ENCODE data around the gene CLCN1.

Gene CLCN1

GRCh38 chr7:143368387-143368786 is 52.5 kb downstream of the CLCN1 start:
- no peak for DNase-seq

DNA sequence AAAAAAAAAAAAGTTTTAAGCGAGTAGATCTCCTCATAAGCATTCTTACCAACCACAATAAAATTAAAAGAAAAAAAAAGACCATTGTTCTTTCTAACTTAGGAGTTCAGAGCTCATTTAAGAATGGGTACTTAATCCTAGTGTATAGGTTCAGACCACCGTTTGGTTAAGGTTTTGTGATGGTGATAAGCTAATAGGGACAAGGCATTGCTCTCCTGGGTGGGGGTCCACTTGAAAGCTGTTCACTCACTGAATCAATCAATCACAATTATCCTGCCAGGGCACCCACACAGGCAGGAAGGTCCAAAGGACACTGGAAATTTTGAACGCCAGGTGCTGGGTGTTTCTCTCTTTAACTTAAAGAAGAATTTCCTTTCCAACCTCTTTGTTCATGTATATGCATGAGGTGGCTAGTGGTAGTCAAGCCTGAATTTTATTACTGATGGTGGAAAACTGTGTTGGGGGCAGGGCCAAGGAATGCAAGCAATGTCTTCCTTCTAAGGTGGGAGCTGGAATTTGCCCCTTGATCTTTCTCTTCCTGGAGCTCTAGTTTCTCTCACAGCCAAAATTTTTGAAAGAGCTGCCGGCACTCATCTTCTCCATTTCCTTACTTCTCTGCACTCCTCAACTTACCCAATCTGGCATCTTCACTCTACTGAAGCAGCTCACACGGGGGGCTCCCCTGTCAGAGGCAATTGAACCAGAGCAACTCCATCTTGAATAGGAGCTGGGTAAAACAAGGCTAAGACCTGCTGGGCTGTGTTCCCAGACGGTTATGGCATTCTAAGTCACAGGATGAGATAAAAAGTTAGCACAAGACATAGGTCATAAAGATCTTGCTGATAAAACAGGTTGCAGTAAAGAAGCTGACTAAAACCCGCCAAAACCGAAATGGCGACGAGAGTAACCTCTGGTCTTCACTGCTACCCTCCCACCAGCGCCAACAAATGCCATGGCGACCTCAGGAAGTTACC is 54.1 kb downstream of the CLCN1 start:
- DNase-seq: no peak

- no peak for DNase-seq
Measured at GRCh38 chr7:143372070-143372469, 56.2 kb downstream of the CLCN1 start.

DNA sequence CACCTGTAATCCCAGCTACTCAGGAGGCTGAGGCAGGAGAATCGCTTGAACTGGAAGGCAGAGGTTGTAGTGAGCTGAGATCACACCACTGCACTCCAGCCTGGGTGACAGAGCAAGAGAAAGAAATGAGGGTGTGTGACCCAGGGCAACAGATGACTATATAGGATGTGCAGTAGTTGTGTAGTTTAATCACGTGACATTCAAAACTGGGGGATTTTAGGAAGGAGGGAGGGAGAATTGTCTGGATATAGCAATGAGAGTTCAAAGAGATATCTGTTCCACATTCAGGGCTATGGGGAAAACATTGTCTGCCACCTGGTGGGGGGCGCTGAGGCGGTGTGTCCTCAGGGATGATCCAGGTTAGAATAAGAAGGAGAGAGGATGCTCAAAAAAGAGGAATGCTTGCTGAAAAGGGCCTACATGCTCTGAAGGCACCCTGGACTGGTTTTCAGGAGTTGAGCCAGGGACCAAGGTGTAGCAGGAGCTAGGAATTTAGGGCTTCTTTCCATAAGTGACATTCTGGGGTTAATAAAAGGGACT is 57.4 kb downstream of the CLCN1 start:
- DNase-seq: no peak

DNA sequence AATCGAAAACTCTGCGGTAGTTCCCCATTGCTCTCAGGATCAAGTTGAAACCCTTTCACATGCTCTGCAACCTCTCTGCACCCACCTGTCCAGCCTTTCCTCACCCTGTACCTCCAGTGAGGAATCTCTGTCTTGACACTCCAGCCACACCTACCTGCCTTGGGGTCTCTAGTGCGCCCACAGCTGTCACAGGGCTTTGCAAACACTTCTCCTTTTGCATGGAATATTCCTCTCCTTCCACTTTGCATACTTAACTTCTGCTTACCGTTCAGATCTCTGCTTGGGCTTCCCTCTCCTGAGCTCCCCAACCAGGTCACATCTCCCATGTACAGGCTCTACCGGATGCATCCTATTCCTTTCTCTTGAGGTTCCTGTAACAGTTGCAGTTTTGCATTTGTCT is 58.6 kb downstream of the CLCN1 start:
- DNase-seq: no peak

GRCh38 chr7:143375298-143376034 is 59.6 kb downstream of the CLCN1 start:
- no peak for DNase-seq

- DNase-seq: no peak
Measured at GRCh38 chr7:143376396-143376795, 60.5 kb downstream of the CLCN1 start.

DNA sequence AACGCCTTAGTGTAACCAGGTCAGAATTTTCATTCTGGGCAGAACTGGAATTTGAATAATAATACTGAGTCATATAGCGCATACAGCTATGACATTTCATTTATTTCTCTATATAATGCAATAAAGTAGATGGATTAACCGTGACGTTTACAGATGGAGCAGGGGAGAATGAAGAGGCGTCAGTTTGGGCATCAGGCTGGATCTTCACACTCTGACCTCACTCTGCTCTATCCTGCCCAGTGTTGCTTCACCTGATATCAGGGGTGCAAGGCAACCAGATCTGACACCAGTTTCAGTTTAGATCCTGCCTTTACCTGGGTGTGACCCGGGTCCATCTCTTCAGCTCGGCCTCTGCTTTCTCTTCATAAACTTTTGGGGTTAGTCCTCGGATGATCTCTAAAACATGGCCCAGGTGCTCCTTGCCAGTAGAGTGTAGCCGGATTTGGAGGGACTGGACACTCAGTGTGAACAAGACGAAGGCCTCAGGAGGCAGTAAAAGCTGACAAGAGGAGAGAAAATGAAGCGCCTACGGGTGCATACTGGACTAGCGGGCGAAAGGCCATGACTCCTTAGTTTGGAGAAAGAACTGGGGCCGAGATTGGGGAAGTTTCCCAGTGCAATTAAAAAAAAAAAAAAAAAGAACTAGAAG is 63.8 kb downstream of the CLCN1 start:
- DNase-seq: no peak

DNA sequence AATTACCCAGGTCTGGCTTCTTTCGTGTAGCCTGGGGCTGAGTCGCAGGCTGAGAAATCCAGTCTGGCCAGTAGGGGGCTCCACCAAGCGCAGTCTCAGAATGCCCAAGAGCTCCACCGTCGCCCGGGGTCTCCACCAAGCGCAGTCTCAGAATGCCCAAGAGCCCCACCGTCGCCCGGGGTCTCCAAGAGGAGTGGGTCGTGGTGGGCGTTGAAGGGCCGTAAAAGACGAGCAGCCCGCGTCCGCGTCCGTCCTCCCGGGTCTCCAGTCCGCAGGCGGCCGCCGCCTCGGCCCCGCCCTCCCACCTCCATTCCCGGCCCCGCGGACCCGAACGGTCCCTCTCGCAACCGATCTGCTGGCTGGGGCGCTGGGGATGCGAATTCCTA is 64.3 kb downstream of the CLCN1 start:
- peak; percentile 86 for DNase-seq

GRCh38 chr7:143380646-143381426 is 64.9 kb downstream of the CLCN1 start, which contains the start of gene ZYX:
ZYX (plus strand) TSS chr7:143381345; CDS start chr7:143381572, 227 bp downstream.
- DNase-seq: peak; percentile 96

GRCh38 chr7:143381427-143382125 is 65.7 kb downstream of the CLCN1 start:
- peak; percentile 74 for DNase-seq

DNA sequence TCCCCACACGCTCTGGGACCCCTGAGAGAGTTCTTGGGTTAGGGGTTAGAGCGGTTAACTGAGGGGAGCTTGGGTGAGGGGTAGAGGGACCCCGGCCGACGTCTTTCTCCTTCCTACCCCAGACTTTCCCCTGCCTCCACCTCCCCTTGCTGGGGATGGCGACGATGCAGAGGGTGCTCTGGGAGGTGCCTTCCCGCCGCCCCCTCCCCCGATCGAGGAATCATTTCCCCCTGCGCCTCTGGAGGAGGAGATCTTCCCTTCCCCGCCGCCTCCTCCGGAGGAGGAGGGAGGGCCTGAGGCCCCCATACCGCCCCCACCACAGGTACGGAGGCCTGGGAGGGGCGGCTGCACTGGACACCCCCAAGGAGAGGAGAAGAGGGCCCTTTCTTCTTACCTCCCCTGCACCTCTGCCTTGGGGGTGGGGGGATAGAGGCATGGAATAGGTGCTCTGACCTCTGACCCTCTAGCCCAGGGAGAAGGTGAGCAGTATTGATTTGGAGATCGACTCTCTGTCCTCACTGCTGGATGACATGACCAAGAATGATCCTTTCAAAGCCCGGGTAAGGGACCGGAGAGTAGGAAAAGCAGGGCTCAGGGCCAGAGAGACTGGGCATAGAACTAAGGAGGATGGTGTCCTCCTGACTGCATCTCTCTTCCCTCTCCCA is 66.3 kb downstream of the CLCN1 start:
- DNase-seq: no peak

DNA sequence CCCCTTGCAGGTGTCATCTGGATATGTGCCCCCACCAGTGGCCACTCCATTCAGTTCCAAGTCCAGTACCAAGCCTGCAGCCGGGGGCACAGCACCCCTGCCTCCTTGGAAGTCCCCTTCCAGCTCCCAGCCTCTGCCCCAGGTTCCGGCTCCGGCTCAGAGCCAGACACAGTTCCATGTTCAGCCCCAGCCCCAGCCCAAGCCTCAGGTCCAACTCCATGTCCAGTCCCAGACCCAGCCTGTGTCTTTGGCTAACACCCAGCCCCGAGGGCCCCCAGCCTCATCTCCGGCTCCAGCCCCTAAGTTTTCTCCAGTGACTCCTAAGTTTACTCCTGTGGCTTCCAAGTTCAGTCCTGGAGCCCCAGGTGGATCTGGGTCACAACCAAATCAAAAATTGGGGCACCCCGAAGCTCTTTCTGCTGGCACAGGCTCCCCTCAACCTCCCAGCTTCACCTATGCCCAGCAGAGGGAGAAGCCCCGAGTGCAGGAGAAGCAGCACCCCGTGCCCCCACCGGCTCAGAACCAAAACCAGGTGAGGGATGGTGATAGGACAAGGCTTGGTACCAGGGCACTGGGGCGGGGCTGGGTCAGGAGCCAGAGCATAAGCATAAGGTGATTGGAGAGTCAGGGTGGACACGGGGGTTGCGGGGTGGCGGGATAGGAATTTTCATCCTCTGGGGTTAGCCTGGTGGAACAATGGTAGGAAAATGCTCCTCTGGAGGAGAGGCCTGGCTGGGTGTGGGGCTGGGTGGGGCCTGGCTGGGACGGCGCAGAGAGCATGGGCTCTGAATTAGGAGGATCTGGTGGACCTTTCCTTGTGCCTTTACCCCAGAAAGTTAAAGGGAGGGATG is 67.1 kb downstream of the CLCN1 start:
- DNase-seq: no peak

DNA sequence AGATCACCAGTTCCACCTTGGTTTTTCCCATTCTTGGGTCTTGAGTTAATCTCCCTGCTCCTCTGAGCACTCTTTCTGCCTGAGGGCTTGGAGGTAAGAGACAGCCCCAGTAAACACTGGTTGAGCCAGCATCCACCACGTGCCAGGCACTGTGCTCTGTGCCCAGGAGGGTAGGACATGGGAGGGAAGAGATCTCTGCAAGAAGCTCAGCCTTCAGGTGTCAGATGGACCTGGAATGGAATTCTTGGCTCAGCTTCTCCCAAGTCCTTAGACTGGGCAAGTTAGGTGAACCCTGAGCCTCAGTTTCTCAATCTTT is 67.7 kb downstream of the CLCN1 start:
- no peak for DNase-seq

DNA sequence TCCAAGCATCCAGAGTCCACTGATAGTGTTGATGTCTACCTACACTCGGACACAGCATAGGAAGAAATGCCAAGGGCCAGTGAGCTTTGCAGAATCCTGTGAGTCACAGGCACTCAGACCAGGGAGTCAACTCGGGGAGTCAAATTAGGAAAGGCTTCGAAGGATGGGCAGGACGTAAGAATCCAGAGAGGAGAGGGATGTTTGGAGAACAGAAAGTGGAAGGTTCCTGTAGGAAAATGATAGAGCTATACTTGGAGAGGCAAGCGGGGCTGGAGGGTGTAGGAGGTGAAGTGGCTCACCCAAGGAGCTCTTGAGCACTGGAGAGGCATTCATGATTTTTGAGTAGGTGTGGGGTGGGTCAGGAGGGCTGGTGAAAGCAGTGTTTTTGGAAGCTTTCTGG is 68.2 kb downstream of the CLCN1 start:
- DNase-seq: no peak

DNA sequence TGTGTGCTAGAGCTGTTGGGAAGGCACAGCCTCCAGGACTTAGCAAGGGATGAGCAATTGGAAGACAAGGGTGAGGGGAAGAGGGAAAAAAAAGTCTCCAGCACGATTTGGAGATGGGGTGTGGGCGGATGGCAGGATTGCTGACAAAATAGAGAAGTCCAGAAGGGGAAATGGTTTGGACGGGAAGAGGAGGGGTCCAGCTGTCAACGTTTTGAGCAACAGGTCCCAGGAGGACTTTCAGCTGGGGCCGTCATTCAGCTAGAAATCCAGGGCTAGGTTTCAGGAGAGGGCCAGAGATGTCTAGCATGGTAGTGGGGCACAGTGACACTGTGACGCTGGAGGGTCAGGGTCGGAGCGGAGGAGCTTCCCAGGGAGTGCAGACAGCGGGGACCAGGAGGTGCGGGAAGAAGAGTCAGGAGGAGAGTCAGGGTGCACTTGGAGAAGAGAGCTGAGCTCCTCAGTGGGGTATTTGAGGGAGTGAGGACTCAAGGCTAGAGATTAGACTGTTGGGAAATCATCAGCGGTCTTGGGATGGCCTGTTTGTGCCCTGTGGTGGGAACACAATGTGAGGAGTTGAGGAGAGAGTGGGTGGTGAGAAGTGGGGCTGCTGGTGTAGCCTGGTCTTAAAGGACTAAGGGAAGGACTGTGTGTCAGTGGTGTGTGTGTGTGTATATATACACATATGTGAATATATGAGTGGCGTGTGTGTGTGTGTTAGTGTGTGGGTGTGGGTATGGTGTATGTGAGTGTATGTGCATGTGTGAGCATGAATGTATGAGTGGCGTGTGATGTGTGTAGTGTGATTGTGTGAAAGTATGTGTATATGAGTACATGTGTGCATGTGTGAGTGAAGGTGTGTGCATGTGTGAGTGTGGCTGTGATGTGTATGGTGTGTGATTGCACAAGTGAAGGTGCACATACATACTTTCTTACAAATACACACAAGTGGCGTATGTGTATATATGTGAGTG is 69.0 kb downstream of the CLCN1 start:
- no peak for DNase-seq

DNA sequence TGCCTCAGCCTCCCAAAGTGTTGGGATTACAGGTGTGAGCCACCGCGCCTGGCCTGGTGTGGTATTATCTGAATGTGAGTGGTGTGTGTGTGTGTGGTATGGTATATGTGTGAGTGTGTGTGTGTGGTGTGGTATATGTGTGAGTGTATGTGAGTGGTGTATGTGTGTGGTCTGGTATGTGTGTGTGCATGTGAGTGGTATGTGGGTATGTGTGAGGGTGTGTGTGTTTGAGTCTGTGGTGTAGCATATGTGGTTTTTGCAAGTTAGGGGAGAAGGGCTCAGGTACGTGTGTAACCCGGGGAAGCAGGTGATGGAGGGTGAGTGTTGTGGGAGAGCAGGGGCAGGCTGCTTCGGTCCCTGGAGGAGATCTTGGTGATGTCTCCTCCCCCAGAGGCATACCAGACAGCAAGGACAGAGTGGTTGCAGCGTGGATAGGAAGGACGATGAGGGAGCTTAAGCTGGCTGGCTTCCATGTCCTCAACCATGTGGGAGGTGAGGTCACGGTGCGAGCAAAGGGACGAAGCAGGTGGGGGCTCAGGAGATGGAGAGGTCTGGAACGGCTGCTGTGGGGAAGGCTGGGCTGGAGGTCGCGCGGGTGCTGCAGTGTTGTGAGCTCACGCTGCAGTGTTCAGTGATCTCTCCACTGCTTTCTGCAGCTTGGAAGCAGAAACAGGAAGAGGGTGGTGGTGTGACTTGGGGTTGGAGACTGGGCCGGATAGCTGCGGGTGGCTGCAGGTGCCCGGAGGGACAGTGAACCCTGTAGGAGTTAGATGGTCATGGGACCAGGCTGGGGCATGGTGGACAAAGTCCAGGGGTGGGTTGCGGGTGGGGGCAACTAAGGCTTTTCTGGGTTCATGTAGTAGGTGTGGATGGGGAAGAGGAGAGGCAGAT is 70.2 kb downstream of the CLCN1 start:
- no peak for DNase-seq
